Prostate gland (tissue), 2 donors: ENCODE measurements around the gene NCOA3.

Experiments
- CTCF ChIP-seq, 4 experiments: fragments of 200-600 bp in 2 of 4; fragments of 450-650 bp in 2 of 4; sonication (generic) in 2 of 4; IDR thresholded peaks; 1 replicate in 3 of 4; 2 replicates in 1 of 4; pipeline ENCODE4 v1.5.1; 2016 to 2019; ENCODE audit warnings: antibody characterized with exemption in 4 of 4, mild to moderate bottlenecking in 2 of 4, moderate library complexity in 2 of 4
- POLR2A ChIP-seq: fragments of 450-650 bp; IDR thresholded peaks from one replicate; pipeline ENCODE4 v1.6.1; 2016; ENCODE audit warnings: antibody characterized with exemption, mild to moderate bottlenecking

- TF ChIP-seq CTCF (IDR thresholded peaks at IDR 0.05): no peak
- TF ChIP-seq POLR2A: no peak
These were observed 73.1 kb downstream of the NCOA3 start for GRCh38 chr20:47574616-47575364.
